Stimulated activated CD8-positive, alpha-beta memory T cell treated with anti-CD3 and anti-CD28 coated beads, Interleukin-7, amount 100 ng/mL, for 48 hours (primary cell): ENCODE results near the gene SCG5.

Source experiments
- DNase-seq, 2 donors: peaks; one replicate each; pipeline ENCODE4 v3.0.0-alpha.2; 2020; ENCODE audit warnings: low read depth in 1 of 2; ENCODE audit errors: extremely low read depth in 1 of 2

SCG5 gene

GRCh38 chr15:32657941-32658340, 16.4 kb downstream of the SCG5 start:
- no peak for DNase-seq

GRCh38 chr15:32659340-32660155, 18.0 kb downstream of the SCG5 start:
- no peak for DNase-seq

- DNase-seq = no peak
These were observed 22.2 kb downstream of the SCG5 start for GRCh38 chr15:32663671-32664070.

DNA sequence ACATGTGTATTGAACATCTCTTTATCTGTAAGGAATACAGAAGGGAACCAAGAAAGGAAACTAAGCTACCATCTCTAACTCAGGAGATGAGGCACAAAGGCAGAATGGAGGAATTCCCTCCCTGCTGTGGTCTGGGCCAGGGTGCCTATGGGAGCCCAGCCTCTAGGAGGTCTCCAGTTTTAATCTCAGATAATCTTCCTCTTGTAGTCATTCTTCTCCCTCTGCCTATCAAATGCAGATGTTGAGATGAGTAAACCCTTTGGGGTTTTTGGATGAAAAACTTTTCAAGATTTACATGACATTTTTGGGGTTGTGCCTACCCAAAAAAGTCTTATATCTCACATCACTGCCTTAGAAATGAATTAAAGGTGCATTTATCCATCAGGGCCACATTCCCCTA, 23.3 kb downstream of the SCG5 start:
- no peak for DNase-seq

GRCh38 chr15:32667321-32667720, 25.8 kb downstream of the SCG5 start:
- no peak for DNase-seq

DNA sequence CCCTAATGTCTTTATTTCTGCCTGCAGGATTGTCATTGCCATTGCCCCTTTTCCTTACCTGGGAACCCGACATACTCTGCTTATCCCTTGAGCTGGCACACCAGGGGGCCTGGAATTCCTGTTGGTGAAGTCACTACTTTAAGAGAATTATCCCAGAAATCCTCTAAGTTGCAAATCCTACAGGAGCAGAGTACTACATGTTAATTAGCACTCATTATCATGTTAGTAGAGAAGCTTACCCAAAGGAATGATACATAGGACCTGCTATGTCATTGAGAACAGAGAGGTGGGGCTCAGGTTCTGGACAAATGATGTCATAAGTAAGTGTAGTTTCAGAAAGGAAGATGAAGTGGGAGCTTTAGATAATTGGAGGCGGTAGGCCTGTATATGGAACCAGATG, 27.4 kb downstream of the SCG5 start:
- no peak for DNase-seq

- DNase-seq = no peak
These were observed 28.5 kb downstream of the SCG5 start for GRCh38 chr15:32669896-32670611.

DNA sequence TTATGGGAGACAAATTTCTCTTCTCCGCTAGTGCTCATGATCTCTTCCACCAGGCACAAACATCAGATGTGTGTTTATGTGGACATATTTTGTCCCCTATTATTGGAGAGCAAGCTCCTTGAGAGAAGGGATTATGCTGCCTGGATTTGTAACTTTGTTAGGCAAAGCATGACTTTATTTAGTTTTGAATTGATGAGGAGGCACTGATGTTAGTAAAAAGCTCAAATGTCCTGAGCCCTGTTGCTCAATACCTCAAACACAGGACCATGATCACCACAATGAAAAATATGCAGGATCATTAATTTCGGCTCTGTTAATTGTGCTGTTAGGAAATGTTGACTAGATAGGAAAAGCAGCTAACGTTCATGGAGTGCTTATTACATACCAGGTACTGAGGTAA, 29.1 kb downstream of the SCG5 start:
- no peak for DNase-seq

- no peak for DNase-seq
These were observed 30.1 kb downstream of the SCG5 start for GRCh38 chr15:32671339-32672325.

GRCh38 chr15:32674681-32675080, 33.2 kb downstream of the SCG5 start:
- DNase-seq = no peak

DNA sequence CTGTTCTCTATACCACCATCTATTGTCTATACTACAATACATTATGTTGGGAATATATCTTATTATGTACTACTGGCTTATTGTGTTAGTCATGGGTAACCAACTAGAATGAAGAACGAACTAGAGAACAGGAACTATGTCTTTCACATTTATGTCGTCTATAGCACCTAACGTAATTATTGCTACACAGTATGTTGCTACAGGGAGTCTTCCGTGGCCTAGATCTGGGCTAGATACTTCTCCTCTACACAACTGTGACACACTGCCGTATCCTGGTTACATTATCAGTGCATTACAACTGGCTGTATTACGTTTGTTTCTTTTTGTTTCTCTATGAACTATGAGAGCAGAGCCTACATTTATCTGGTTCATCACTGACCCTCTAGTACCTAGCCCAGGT, 34.0 kb downstream of the SCG5 start:
- no peak for DNase-seq

DNA sequence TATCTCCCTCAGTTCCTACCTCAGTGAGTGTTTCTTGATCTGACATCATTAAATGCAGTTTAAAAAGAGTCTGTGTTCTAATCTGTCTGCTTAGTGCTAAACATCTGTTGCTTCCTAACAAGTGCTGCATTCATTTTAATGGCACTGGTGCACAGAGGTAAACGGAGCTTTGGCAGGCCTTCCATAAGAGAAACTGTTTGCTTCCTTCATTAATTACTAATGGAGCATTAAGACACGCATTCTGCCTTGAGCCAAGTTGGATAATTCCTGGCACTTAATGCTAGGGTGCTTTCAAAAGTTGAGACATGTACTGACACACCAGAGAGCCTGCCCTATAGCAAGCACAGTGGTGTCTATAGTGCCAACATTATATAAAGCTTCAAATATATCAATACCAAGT, 34.7 kb downstream of the SCG5 start:
- DNase-seq = no peak

GRCh38 chr15:32677238-32677750, 35.8 kb downstream of the SCG5 start:
- DNase-seq = no peak

DNA sequence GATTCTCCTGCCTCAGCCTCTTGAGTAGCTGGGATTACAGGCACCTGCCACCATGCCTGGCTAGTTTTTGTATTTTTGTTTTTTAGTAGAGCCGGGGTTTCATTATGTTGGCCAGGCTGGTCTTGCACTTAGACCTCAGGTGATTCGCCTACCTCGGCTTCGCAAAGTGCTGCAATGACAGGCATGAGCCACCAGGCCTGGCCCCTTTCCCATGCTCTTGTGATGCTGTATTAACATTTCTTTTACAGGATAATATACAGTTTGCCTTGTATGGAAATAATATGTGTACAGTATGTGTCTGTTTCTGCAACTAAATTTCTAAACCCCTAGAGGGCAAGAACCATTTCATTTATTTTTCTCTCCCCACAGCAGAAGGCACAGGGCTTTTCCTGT, 37.8 kb downstream of the SCG5 start:
- DNase-seq = no peak

- no peak for DNase-seq
These were observed 41.1 kb downstream of the SCG5 start for GRCh38 chr15:32682569-32682968.

GRCh38 chr15:32682977-32683630, 41.6 kb downstream of the SCG5 start:
- no peak for DNase-seq

DNA sequence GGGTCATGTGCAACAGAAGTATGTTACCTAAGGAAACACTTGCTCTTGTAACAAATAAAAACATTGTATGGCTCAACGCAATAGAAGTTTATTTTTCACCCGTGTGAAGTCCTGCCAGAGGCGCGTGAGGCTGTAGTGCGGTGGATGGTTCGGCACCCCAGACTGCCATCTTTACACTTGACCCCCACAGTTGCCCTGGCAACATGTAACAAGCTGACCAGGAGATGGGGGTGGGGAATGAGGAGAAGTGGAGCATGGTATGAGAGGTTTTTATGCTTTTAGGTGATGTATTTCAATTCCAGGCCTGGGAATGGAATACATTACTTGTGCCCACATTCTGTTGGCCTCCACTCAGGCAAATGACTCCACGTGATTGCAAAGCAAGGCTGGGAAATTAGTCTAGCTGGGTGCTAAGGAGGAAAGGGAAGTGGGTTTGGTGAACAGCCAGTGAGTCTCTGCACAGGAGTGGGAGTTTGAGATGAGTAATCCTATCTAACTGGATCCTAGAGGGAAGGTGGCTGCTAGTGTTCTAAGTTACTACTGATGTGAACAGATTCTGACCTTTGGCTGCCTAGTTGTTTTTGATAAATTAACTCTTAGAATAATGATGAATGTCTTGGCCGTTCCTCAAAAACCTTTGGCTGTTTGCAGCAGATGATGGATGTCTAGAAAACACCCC, 42.5 kb downstream of the SCG5 start:
- no peak for DNase-seq

DNA sequence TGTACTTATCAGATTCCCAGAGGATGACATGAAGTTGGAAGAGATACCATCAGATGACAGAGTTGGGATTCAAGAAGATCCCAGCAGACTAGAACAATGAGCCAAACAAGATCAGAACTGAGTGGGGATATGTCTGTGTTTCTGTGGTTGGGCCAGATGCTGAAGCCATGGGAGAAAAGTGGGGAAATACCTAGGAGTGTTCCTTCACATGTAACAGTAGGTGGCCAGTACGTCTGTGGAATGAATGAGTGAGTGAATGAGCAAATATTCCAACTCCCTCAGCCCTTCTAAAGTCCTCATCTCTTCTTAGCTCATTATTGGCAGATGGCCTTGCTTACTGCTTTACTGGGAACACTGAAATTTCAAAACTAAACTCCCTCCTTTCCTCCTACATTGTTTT, 44.1 kb downstream of the SCG5 start:
- DNase-seq = no peak

- DNase-seq = no peak
These were observed 46.0 kb downstream of the SCG5 start for GRCh38 chr15:32687556-32687955.

GRCh38 chr15:32688151-32688639, 46.7 kb downstream of the SCG5 start:
- DNase-seq = no peak
